ENCODE data around the gene SCN11A.

GRCh38 chr3:39096775-39097174 lies 45.0 kb upstream of the SCN11A start:
- TF ChIP-seq POLR2A (IDR thresholded peaks at IDR 0.05; ENCODE audit: low read depth, low read length) (no peak), TAF1 (IDR thresholded peaks at IDR 0.05; ENCODE audit: borderline replicate concordance, low read depth, low read length) (no peak)

Measured in GM12892 (cell line).